Subcutaneous adipose tissue (tissue), 4 donors: ENCODE results near the gene IDH2. TPM values are rescaled to one million over a fixed set of nuclear protein-coding genes. Genes with fewer than 3 reads are reported as not detected.

Experiments
- total RNA-seq, 4 donors: library from RNA; depleted of rRNA; stranded (reverse); fragments of >200 nt; gene quantifications; one replicate each; pipeline ENCODE4 v1.1.0, GENCODE V29; 2016
- TF ChIP-seq, protein P1 (sequence below): fragments of 450-650 bp; IDR thresholded peaks from one replicate; pipeline ENCODE4 v1.5.1; 2016; ENCODE audit warnings: low read depth, mild to moderate bottlenecking, control low read depth, antibody characterized with exemption, moderate library complexity

IDH2 gene
- total RNA-seq, 4 donors from 2014 or later, result 17.6 to 69.9 (median 26.8) TPM

- TF ChIP-seq, protein P1, sequence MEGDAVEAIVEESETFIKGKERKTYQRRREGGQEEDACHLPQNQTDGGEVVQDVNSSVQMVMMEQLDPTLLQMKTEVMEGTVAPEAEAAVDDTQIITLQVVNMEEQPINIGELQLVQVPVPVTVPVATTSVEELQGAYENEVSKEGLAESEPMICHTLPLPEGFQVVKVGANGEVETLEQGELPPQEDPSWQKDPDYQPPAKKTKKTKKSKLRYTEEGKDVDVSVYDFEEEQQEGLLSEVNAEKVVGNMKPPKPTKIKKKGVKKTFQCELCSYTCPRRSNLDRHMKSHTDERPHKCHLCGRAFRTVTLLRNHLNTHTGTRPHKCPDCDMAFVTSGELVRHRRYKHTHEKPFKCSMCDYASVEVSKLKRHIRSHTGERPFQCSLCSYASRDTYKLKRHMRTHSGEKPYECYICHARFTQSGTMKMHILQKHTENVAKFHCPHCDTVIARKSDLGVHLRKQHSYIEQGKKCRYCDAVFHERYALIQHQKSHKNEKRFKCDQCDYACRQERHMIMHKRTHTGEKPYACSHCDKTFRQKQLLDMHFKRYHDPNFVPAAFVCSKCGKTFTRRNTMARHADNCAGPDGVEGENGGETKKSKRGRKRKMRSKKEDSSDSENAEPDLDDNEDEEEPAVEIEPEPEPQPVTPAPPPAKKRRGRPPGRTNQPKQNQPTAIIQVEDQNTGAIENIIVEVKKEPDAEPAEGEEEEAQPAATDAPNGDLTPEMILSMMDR, result no peak
These were observed 59.9 kb downstream of the IDH2 start for GRCh38 chr15:90042356-90042755.

DNA sequence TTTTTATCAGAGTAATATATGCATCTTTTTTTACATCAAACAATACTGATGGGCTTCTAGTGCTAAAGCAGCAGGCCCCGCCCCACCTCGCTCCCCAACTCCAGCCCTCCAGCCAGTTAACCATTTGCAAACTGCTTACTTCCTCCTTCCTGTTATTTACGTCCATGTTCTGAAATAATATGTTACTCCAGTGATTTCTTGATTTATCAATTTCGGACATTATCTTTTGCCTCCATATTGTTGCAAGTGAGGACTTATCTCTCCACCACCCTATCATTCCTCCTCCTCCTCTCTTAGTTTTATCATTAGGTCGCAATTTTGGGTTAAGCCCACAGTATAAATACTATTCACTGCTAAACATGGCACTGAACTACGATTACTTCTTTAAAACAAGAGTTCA lies 61.6 kb downstream of the IDH2 start:
- TF ChIP-seq, protein P1, result no peak

DNA sequence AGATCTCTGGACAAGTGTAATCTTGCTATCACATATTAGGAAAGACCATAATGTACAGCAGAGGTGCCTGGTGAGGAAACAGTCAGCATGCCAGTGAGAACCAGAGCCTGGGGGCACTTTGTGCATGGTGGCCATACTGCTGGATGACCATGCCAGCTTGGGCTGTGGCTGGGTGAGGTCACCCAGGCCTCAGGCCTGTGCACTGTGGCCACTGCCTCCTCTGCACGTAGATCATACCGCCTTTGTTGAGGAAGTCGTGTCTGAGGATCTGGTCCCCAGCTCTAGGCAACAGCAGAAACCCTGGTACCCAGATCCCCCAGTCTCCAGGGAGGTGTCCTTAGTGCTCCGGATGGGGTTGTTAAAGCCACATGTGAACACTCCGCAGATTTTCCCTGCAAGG lies 62.3 kb downstream of the IDH2 start:
- TF ChIP-seq, protein P1, result no peak

DNA sequence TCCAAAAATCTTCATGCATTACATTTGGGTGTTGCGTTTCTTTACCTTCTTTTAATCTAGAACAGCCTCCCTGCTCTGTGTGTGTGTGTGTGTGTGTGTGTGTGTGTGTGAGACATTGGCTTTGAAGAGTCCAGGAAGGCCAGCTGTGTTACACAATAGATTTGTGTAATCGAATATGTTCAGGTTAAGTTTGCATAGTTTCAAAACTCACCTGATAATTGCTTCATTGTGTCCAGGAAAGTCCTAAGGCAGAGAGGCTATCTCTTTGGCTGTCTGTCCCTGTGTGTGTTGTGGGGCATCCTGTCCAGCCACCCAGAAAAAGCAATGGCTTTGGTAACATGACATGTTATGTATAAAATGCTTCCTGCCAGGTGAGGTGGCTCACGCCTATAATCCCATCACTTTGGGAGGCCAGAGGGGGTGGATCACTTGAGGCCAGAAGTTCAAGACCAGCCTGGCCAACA lies 63.6 kb downstream of the IDH2 start:
- TF ChIP-seq, protein P1, result no peak

DNA sequence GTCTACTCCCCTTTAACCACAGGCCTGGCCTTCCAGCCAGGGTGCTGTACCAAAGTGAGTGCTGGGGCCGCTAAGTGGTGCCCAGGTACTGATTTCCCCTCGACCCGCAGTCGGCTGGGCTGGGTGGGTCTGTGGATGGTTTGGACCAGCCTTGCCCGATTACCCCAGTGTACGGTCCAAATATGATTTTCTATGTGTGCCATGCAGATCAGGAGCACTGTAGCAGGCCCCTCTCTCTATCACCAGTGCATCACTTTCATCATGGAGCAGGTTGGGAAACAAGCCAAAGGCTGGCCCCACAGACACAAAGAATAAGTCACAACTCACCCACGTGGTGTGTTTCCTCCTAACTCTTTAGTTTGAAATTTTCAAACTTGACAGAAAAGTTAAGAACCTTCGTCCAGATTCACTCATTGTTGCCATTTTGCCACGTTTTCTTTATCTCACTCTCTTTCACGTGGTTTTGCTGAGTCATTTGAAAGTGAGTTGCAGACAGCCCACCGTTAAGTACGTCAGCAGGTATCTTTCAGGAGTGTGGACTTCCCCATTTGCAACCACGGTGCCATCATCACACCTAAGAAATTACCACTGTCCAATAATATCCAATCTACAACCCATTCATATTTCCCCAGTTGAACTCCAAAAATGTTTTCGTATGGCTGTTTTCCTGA lies 64.2 kb downstream of the IDH2 start:
- TF ChIP-seq, protein P1, result no peak

- TF ChIP-seq, protein P1, result no peak
These were observed 64.8 kb downstream of the IDH2 start for GRCh38 chr15:90037511-90037860.

GRCh38 chr15:90036806-90037510 lies 65.3 kb downstream of the IDH2 start:
- TF ChIP-seq, protein P1, result no peak
